ENCODE data around the gene DES. TPM values are rescaled to one million over a fixed set of nuclear protein-coding genes. Genes with fewer than 3 reads are reported as not detected.
A peak's percentile ranks its signal among the peaks of the same experiment; 100 is the strongest.

Gene DES
- total and polyA plus RNA-seq, 2 donors from 2014 or later = 30.0 to 74.2 TPM

DNA sequence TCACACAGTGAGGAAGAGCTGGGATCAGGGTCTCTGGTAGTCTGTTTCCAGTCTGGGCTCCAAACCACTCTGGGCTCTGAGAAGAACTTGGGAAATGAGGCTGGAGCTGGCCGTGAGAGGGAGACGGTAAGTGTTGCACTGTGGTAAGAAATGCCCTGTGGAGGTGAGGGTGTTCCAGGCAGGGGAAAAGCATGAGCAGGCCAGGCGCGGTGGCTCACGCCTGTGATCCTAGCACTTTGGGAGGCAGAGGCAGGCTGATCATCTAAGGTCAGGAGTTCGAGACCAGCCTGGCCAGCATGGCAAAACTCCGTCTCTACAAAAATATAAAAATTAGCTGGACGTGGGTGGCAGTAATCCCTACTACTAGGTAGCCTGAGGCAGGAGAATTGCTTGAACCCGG lies 14.3 kb upstream of the DES start:
- intact Hi-C loops (cut with DNase I) = loop anchor here (10.0 kb wide), 1 partner anchor 131 kb away; no protein-coding TSS in a partner anchor
- Histone ChIP-seq H3K9ac (ENCODE audit: low read length in 3 of 3) (no peak overlapping the region), H3K27ac (ENCODE audit: low read depth in 2 of 2, low read length in 2 of 2) (no peak overlapping the region), H3K4me3 (ENCODE audit: low read length in 3 of 3) (no peak overlapping the region), H3K4me1 (ENCODE audit: control insufficient read depth in 2 of 3, insufficient read depth in 2 of 3, low read depth in 1 of 3, low read length in 3 of 3) (no peaks in the 10 kb centered on the region), H3K27me3 (ENCODE audit: control insufficient read depth, insufficient read depth, low read length) (no peaks in the 10 kb centered on the region), H3K36me3 (ENCODE audit: control insufficient read depth in 2 of 3, insufficient read depth in 3 of 3, low read length in 3 of 3) (no peaks in the 10 kb centered on the region), H3K9me3 (ENCODE audit: control insufficient read depth in 2 of 3, insufficient read depth in 1 of 3, low read length in 3 of 3) (no peaks in the 10 kb centered on the region)
- FAIRE-seq = no peak
- peak in 1 of 5 donors; percentile 33 for DNase-seq
- TF ChIP-seq CTCF (IDR thresholded peaks at IDR 0.05; ENCODE audit: borderline replicate concordance, extremely low read depth, insufficient read depth) = no peak

DNA sequence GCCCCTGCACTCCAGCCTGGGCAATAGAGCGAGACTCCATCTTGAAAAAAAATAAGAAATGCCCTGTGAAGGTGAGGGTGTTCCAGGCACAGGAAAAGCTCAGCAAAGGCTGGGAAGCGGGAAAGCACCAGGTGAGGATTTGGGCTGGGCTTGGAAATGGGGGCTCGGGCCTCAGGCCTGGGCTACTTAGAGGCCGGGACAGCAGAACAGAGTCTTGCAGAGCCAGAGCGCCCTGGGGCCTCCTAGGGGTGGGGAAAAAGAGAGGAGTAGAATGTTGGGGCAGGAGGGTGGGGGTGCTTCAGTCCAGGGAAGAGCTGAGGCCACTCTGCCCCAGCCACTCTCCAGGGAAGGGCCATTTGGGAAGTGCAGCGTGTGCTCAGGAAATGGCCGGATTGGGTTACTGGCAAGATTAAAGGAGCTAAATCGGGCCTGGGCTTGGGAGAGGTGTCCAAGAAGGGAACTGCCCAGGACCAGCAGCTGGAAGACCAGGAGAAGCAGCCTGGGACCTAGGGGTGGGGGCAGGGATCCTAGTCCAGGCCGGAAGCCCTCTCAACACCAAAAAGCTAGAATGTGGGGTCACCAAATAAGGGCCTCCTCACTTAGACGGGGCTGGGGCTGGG lies 13.8 kb upstream of the DES start:
- no peak for TF ChIP-seq CTCF (IDR thresholded peaks at IDR 0.05; ENCODE audit: borderline replicate concordance, extremely low read depth, insufficient read depth)
- no peak overlapping the region for H3K27ac ChIP-seq (ENCODE audit: low read depth in 2 of 2, low read length in 2 of 2)
- H3K9ac ChIP-seq (ENCODE audit: low read length in 3 of 3) = no peak overlapping the region
- H3K36me3 ChIP-seq (ENCODE audit: control insufficient read depth in 2 of 3, insufficient read depth in 3 of 3, low read length in 3 of 3) = no peaks in the 10 kb centered on the region
- no peaks in the 10 kb centered on the region for H3K27me3 ChIP-seq (ENCODE audit: control insufficient read depth, insufficient read depth, low read length)
- H3K9me3 ChIP-seq (ENCODE audit: control insufficient read depth in 2 of 3, insufficient read depth in 1 of 3, low read length in 3 of 3) = no peaks in the 10 kb centered on the region
- FAIRE-seq (no peak), DNase-seq (peak in 1 of 5 donors; percentile 34)
- intact Hi-C loops (cut with DNase I) = loop anchor here (10.0 kb wide), 1 partner anchor 130 kb away; no protein-coding TSS in a partner anchor
- H3K4me1 ChIP-seq (ENCODE audit: control insufficient read depth in 2 of 3, insufficient read depth in 2 of 3, low read depth in 1 of 3, low read length in 3 of 3) = no peaks in the 10 kb centered on the region
- no peak overlapping the region for H3K4me3 ChIP-seq (ENCODE audit: low read length in 3 of 3)

- no peaks in the 10 kb centered on the region for H3K9me3 ChIP-seq (ENCODE audit: control insufficient read depth in 2 of 3, insufficient read depth in 1 of 3, low read length in 3 of 3)
- H3K36me3 ChIP-seq (ENCODE audit: control insufficient read depth in 2 of 3, insufficient read depth in 3 of 3, low read length in 3 of 3) = no peaks in the 10 kb centered on the region
- FAIRE-seq = no peak
- no peak overlapping the region for H3K9ac ChIP-seq (ENCODE audit: low read length in 3 of 3)
- intact Hi-C loops (cut with DNase I) = loop anchor here (10.0 kb wide), 1 partner anchor 130 kb away; no protein-coding TSS in a partner anchor
- no peak for TF ChIP-seq CTCF (IDR thresholded peaks at IDR 0.05; ENCODE audit: borderline replicate concordance, extremely low read depth, insufficient read depth)
- H3K4me1 ChIP-seq (ENCODE audit: control insufficient read depth in 2 of 3, insufficient read depth in 2 of 3, low read depth in 1 of 3, low read length in 3 of 3) = no peaks in the 10 kb centered on the region
- DNase-seq = peak in 1 of 5 donors; percentile 49
- no peak overlapping the region for H3K27ac ChIP-seq (ENCODE audit: low read depth in 2 of 2, low read length in 2 of 2)
- H3K27me3 ChIP-seq (ENCODE audit: control insufficient read depth, insufficient read depth, low read length) = no peaks in the 10 kb centered on the region
- H3K4me3 ChIP-seq (ENCODE audit: low read length in 3 of 3) = no peak overlapping the region
Observed at GRCh38 chr2:219404954-219405353, 13.2 kb upstream of the DES start.

Data from kidney (tissue), 14 donors.